ENCODE measurements around the gene FAM219A. TPM values are rescaled to one million over a fixed set of nuclear protein-coding genes. Genes with fewer than 3 reads are reported as not detected.
A peak's percentile ranks its signal among the peaks of the same experiment; 100 is the strongest.

Gene FAM219A
- total and polyA plus RNA-seq, 5 experiments from 2014 or later: 0.59 to 18.5 (median 1.1) TPM

DNA sequence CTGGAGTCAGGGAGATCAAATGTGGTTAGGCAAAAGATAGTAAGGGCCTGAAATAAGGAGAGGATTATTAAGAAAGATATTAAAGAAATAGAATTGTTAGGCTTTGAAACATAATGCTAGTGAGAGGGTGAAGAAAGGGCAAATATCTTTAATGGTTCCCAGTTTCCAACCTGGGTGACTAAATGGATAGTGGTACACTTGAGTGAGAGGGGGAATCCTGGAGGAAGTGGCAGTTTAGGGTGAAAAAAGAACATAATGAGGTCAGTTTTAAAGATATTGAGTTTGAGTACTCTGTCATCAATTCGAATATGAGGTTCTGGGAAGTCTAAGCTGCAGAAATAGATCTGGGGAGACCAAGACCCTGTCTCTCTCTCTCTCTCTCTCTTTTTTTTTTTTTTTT is 19.2 kb upstream of the FAM219A start:
- POLR2A ChIA-PET: no interaction called here
- DNase-seq (no peak), ATAC-seq (no peak)
- Mint-ChIP-seq H3K36me3 (no peaks in the 10 kb centered on the region), H3K27ac (no peak overlapping the region), H3K27me3 (peaks cover 1 to 20% (median 6%) of the 10 kb centered on the region in 5 donors), H3K9me3 (no peaks in the 10 kb centered on the region), H3K4me1 (peaks cover 0 to 2% (median 0%) of the 10 kb centered on the region in 4 donors), H3K4me3 (no peak overlapping the region)

DNA sequence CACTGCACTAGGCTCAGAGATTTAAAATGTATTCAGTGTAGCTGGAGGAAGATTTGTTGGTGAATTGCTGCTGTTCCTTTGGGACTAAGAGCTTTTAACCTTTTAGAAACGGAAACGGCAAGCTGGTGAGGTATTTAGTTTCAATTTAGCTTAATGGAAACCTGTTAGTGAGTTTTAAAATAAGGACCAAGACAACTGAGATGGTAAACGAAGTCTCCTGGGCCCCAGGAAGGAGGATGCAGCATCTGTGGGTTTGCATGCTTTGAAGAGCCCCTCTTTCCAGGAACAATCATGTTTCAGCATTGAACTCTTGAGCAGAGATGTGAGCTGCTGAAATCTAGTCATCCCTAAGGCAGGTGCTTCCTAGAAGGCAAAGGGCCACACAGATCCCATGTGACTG is 16.7 kb upstream of the FAM219A start:
- Mint-ChIP-seq H3K27ac (no peak overlapping the region), H3K9me3 (no peaks in the 10 kb centered on the region), H3K27me3 (peaks cover 1 to 20% (median 6%) of the 10 kb centered on the region in 5 donors), H3K36me3 (no peaks in the 10 kb centered on the region), H3K4me3 (no peak overlapping the region), H3K4me1 (no peaks in the 10 kb centered on the region)
- POLR2A ChIA-PET: interaction anchor here (0.6 kb wide), 1 partner anchor 686 kb away, joined by 3 read pairs; no protein-coding TSS in a partner anchor
- no peak for ATAC-seq
- DNase-seq: no peak

DNA sequence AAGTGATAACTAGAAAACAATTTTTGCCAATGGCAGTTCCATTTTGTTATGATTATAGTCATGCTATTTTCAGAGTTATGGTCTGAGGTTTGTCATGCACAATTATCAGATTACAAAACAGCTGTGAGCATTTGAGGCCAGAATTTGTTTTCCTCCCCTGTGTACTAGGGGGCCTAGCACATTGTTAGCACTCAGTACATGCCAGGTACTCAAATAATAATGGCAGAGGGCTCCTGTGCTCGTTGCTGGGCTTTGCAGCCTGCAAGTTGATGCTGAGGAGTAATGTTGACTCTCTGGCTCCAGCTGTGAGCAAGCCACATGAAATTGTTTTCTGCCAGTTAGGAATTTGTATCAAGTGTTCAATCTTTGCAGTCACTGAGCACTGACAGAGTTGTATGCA is 7.1 kb upstream of the FAM219A start:
- Mint-ChIP-seq H3K9me3 (no peaks in the 10 kb centered on the region), H3K36me3 (no peaks in the 10 kb centered on the region), H3K27me3 (peaks cover 0 to 23% (median 0%) of the 10 kb centered on the region in 5 donors), H3K4me3 (no peak overlapping the region), H3K27ac (no peak overlapping the region), H3K4me1 (no peaks in the 10 kb centered on the region)
- DNase-seq (no peak), ATAC-seq (no peak)
- POLR2A ChIA-PET: no interaction called here

DNA sequence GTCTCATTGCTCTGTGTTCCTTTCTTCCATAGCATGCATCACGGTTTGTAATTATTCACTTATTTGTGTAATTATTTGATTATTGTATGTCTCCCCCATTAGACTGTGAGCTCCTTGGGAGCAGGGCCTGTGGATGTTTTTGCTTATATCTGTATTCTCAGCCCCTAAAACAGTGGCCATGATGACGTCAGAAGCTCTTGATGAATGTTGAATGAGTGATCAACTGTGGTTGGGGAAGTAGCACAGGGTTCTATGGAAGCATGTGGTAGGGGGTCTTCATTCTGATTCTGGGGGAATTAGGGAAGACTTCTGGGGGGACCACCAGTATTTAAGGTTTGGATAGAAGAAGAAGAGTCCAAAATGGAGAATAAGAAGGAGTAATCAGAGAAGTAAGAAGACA is 6.2 kb upstream of the FAM219A start:
- H3K27me3 Mint-ChIP-seq: peaks cover 0 to 23% (median 0%) of the 10 kb centered on the region in 5 donors
- no peak for ATAC-seq
- H3K27ac Mint-ChIP-seq: no peak overlapping the region
- H3K4me1 Mint-ChIP-seq: peaks cover 0 to 3% (median 1%) of the 10 kb centered on the region in 4 donors
- H3K9me3 Mint-ChIP-seq: no peaks in the 10 kb centered on the region
- POLR2A ChIA-PET: no interaction called here
- no peaks in the 10 kb centered on the region for H3K36me3 Mint-ChIP-seq
- no peak overlapping the region for H3K4me3 Mint-ChIP-seq
- no peak for DNase-seq

DNA sequence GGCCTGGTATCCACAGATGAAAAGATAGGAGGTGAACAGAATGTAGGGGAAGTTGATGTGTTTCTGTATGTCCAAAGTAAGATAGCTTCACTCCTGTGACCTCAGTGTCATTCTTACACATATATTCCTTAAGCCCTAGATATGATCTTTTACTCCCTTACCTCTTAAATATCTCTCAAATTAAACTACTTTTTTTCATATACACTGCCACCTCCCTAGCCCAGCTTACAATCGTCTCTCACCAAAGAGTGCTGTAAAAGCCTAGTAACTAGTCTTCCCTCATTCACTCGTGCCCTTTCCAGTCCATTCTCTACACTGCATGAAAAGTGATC is 5.5 kb upstream of the FAM219A start:
- no peak overlapping the region for H3K27ac Mint-ChIP-seq
- ATAC-seq (no peak), DNase-seq (no peak)
- H3K36me3 Mint-ChIP-seq: no peaks in the 10 kb centered on the region
- POLR2A ChIA-PET: no interaction called here
- peaks cover 0 to 21% (median 0%) of the 10 kb centered on the region in 5 donors for H3K27me3 Mint-ChIP-seq
- H3K4me3 Mint-ChIP-seq: no peak overlapping the region
- H3K9me3 Mint-ChIP-seq: no peaks in the 10 kb centered on the region
- H3K4me1 Mint-ChIP-seq: peaks cover 3 to 10% (median 4%) of the 10 kb centered on the region in 4 donors

DNA sequence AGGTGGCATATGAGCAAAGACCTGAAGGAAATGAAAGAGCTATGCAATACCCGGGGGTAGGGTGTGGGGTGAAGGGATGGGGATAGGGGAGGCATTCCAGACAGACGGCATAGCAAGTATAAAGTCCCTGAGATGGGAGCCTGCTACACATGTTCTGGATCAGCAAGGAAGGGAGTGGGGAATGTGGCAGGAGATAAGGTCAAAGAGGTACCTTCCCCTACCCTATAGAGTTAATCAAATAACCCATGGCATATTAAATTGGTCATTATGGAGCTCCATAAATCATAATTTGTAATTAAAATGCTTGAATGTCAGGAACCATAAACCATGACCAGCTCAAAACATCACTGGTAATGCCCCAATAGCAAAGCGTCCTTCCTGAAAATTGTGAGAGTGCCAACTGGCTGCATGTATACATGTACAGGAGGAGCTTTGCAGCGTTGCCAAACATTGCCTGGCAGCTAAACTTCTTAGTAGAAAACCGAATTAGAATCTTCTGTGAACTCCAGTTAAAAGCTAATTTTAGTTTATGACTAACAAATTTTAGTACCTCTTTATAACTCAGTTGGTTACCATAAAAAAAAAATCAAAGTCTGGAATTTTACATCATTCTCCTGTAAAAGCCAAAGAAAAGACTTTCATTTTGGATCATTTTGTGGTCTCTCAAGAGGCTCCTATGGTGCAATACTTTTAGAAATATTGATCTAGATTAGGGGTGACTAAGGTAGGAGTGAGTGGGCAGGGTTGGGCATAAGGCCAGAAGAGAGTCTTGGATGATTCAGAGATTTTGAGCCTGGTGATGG is 4.9 kb upstream of the FAM219A start:
- Mint-ChIP-seq H3K9me3 (no peaks in the 10 kb centered on the region), H3K4me3 (no peak overlapping the region), H3K36me3 (no peaks in the 10 kb centered on the region), H3K4me1 (peaks cover 4 to 16% (median 9%) of the 10 kb centered on the region in 4 donors), H3K27me3 (peaks cover 0 to 20% (median 0%) of the 10 kb centered on the region in 5 donors), H3K27ac (no peak overlapping the region)
- DNase-seq: no peak
- ATAC-seq: no peak
- POLR2A ChIA-PET: interaction anchor here (0.7 kb wide), 1 partner anchor 84 kb away, joined by 3 read pairs; no protein-coding TSS in a partner anchor

DNA sequence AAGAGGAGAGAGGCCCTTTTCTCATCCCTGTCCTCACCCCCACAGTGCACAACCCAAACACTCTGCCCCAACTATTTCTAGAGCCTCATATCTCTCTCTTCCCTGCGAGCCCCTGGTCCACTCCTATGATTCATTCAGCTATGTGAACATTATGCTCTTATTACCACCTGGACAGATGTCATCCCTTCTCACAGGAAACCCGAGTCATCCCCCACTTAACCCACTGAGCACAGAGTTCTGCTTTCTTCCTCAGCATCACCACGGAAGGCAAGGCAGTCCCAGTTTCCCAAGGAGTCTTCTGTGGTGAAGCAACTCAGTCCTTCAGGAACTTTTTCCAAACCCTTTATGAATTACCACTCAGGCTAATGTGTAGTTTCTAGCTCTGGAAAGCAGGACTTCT is 1.6 kb upstream of the FAM219A start:
- H3K4me3 Mint-ChIP-seq: peak overlapping the region in 4 of 10 donors; percentile 8 to 92 (median 38)
- H3K9me3 Mint-ChIP-seq: no peaks in the 10 kb centered on the region
- H3K27me3 Mint-ChIP-seq: peaks cover 0 to 12% (median 0%) of the 10 kb centered on the region in 5 donors
- ATAC-seq: no peak
- H3K4me1 Mint-ChIP-seq: peaks cover 16 to 40% (median 33%) of the 10 kb centered on the region in 4 donors
- DNase-seq: no peak
- POLR2A ChIA-PET: interaction anchor here (0.5 to 1.0 kb wide), 2 partner anchors 9 to 21 kb away, joined by 3 to 4 read pairs; no protein-coding TSS in a partner anchor
- H3K36me3 Mint-ChIP-seq: no peaks in the 10 kb centered on the region
- H3K27ac Mint-ChIP-seq: peak overlapping the region in 6 of 10 donors; percentile 4 to 90 (median 54)

DNA sequence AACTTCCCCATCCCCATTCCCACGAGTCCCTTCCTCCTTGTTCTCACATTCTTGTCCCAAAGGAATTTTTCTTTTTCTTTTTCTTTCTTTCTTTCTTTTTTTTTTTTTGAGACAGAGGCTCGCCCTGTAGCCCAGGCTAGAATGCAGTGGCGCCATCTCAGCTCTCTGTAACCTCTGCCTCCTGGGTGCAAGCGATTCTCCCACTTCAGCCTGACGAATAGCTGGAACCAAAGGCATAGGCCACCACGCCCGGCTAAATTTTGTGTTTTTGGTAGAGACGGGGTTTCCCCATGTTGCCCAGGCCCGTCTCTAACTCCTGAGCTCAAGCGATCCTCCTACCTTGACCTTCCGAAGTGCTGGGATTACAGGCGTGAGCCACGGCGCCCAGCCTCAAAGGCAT is 986 bp upstream of the FAM219A start:
- H3K9me3 Mint-ChIP-seq: no peaks in the 10 kb centered on the region
- peaks cover 0 to 12% (median 0%) of the 10 kb centered on the region in 5 donors for H3K27me3 Mint-ChIP-seq
- peaks cover 16 to 45% (median 36%) of the 10 kb centered on the region in 4 donors for H3K4me1 Mint-ChIP-seq
- no peak for ATAC-seq
- DNase-seq: no peak
- POLR2A ChIA-PET: interaction anchor here (1.0 kb wide), 1 partner anchor 20 kb away, joined by 3 read pairs; no protein-coding TSS in a partner anchor
- no peaks in the 10 kb centered on the region for H3K36me3 Mint-ChIP-seq
- H3K4me3 Mint-ChIP-seq: peak overlapping the region; percentile 81 to 95 (median 92)
- H3K27ac Mint-ChIP-seq: peak overlapping the region in 7 of 10 donors; percentile 28 to 91 (median 81)

DNA sequence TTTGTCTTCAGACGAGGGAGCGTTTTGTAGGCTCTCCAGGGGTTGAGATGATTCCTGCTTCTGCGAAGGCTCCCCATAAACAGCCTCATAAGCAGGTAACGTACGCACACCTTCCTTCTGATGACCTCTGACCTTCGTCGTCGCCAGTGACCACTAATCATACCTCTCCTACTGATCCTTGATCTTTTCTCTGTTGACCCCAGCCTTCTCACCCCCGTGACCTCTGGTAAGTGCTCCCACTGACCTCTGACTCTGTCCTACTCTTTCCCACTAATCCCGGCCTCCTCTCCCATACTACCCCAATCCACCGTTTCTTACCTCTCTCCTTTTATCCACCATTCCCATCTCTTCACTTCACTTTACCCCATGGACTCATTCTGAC is 580 bp upstream of the FAM219A start:
- ATAC-seq: peak in 1 of 2 donors; percentile 1
- Mint-ChIP-seq H3K4me3 (peak overlapping the region; percentile 81 to 95 (median 92)), H3K4me1 (peaks cover 17 to 49% (median 36%) of the 10 kb centered on the region in 4 donors), H3K27ac (peak overlapping the region; percentile 4 to 91 (median 80)), H3K9me3 (no peaks in the 10 kb centered on the region), H3K36me3 (no peaks in the 10 kb centered on the region), H3K27me3 (peaks cover 0 to 12% (median 0%) of the 10 kb centered on the region in 5 donors)
- DNase-seq: no peak
- POLR2A ChIA-PET: interaction anchor here (0.9 to 1.0 kb wide), 2 partner anchors 206 to 410 kb away, joined by 3 to 5 read pairs; partner anchors contain the start of gene UBAP2

DNA sequence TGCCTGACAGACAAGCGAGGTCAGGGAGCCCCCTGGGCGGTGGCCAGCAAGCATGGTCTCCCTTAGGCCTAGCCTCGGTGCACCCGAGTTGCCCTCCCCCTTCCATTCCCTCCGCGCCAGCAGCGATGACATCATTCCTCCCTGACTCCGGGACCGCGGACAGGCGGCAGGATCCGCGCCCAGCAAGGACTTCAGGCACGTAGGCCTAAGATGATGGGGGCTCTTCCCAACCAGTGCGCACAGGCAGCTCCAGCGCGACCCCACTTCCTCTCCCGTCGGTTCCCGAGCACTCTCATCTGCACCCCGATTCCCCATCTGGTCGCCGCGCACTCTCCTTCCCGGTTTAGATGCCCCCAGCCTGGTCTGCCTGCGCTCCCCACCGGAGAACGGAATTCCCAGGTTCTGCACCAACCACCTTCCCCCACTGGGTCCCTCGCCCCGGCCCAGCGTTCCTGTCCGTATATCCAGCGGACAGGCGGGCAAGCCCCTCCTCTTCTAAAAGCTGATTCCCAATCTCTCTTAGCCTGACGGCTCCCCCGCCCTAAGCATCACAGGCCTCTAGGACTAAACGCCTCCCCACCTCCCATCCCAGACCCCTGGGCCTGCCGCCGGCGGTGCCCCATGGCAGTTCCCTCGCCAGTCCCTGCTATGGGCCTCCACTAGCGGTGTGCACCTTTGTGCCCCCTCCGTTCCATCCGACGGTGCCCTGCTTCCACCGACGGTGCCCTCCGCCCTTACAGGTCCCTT is 931 bp downstream of the FAM219A start:
- POLR2A ChIA-PET: no interaction called here
- peak in 4 of 10 donors; percentile 3 to 26 (median 10) for DNase-seq
- Mint-ChIP-seq H3K27me3 (peaks cover 0 to 11% (median 0%) of the 10 kb centered on the region in 5 donors), H3K4me3 (peak overlapping the region; percentile 88 to 94 (median 92)), H3K27ac (peak overlapping the region in 9 of 10 donors; percentile 32 to 89 (median 76)), H3K4me1 (peaks cover 20 to 62% (median 39%) of the 10 kb centered on the region in 4 donors), H3K9me3 (no peaks in the 10 kb centered on the region), H3K36me3 (no peaks in the 10 kb centered on the region)
- ATAC-seq: peak in 1 of 2 donors; percentile 9

DNA sequence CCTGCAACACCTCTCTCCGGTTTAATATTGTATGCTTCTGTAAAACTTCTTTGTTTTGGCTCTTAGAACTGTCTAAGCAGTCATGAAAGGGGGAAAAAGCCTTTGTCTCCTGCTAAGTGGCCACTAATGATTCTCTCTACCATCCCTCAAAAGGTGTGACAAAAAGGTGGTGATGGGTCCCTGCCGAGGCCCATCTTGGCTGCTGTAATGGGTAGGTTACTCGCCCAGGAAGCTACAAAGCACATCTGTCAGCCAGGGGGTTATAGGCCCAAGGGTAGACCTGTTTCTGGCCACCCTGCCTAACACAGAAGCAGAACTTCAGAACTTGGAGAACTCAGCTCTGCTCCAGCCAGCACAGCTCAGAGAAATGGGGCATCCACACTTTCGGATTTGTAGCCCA is 1.6 kb downstream of the FAM219A start:
- no peak for DNase-seq
- Mint-ChIP-seq H3K4me3 (peak overlapping the region; percentile 88 to 94 (median 92)), H3K36me3 (no peaks in the 10 kb centered on the region), H3K27me3 (peaks cover 0 to 6% (median 0%) of the 10 kb centered on the region in 5 donors), H3K4me1 (peaks cover 20 to 66% (median 40%) of the 10 kb centered on the region in 4 donors), H3K27ac (peak overlapping the region in 1 of 10 donors; percentile 30), H3K9me3 (no peaks in the 10 kb centered on the region)
- no peak for ATAC-seq
- POLR2A ChIA-PET: interaction anchor here (0.8 kb wide), 1 partner anchor 76 kb away, joined by 3 read pairs; no protein-coding TSS in a partner anchor

DNA sequence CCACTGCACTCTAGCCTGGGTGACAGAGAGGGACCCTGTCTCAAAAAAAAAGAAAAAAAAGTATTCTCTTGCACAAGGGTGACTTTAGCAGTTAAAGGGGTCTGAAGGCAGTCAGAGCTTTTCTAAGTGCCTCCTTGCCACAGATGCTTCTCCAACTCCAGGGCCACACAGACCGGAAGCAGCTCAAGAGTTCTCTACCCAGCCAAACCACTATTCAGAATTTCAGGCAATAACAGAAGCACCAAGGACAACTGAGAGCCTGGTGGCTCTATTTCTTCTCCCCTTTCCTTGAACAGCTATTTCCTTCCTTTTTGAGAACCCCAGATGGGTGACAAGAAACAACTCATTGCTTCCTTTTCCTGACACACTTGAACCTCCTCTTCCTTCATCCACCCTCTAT is 2.2 kb downstream of the FAM219A start:
- no peak for DNase-seq
- Mint-ChIP-seq H3K4me3 (peak overlapping the region in 7 of 10 donors; percentile 0 to 69 (median 50)), H3K4me1 (peaks cover 22 to 72% (median 41%) of the 10 kb centered on the region in 4 donors), H3K36me3 (no peaks in the 10 kb centered on the region), H3K27me3 (peaks cover 0 to under 1% (median 0%) of the 10 kb centered on the region in 5 donors), H3K27ac (peak overlapping the region in 1 of 10 donors; percentile 26), H3K9me3 (no peaks in the 10 kb centered on the region)
- POLR2A ChIA-PET: interaction anchor here (0.8 to 1.6 kb wide), 2 partner anchors 10 to 75 kb away, joined by 3 to 4 read pairs; no protein-coding TSS in a partner anchor
- no peak for ATAC-seq

Measured in naive thymus-derived CD8-positive, alpha-beta T cell (primary cell).